Small intestine (tissue), 7 donors: ENCODE results near the gene NFATC2. TPM values are rescaled to one million over a fixed set of nuclear protein-coding genes. Genes with fewer than 3 reads are reported as not detected.

Experiments used
- DNase-seq, 2 donors: peaks; one replicate each; pipeline versions ENCODE4 v3.0.0 to v3.0.0-alpha.2; 2013
- FAIRE-seq: peaks from 2 replicates; lab custom pipeline; 2012; peaks lifted over from hg19 to GRCh38; lab: Jason Lieb, UNC
- H3K27ac ChIP-seq, 3 donors: one replicate each; pipeline ENCODE4 v1.5.1; 2013; ENCODE audit warnings: low read length in 2 of 3, mild to moderate bottlenecking in 2 of 3, control low read depth in 1 of 3, inconsistent platforms in 1 of 3, low read depth in 1 of 3, moderate library complexity in 1 of 3
- H3K27me3 ChIP-seq, 3 donors: one replicate each; pipeline ENCODE4 v1.6.1; 2013; ENCODE audit warnings: low read length in 3 of 3, inconsistent platforms in 1 of 3; ENCODE audit not compliant: control insufficient read depth in 3 of 3, insufficient read depth in 3 of 3
- H3K36me3 ChIP-seq, 3 donors: one replicate each; pipeline ENCODE4 v1.6.1; 2013; ENCODE audit warnings: low read length in 3 of 3, inconsistent platforms in 1 of 3, low read depth in 1 of 3, mild to moderate bottlenecking in 1 of 3, moderate library complexity in 1 of 3; ENCODE audit not compliant: control insufficient read depth in 3 of 3, insufficient read depth in 2 of 3
- H3K4me1 ChIP-seq, 3 donors: one replicate each; pipeline ENCODE4 v1.6.1; 2013; ENCODE audit warnings: low read length in 2 of 3, inconsistent platforms in 1 of 3, low read depth in 1 of 3, mild to moderate bottlenecking in 1 of 3, moderate library complexity in 1 of 3; ENCODE audit not compliant: control insufficient read depth in 3 of 3, insufficient read depth in 2 of 3
- H3K4me3 ChIP-seq, 3 donors: one replicate each; pipeline ENCODE4 v1.5.1; 2013; ENCODE audit warnings: low read length in 3 of 3, control low read depth in 1 of 3, inconsistent platforms in 1 of 3, low read depth in 1 of 3, mild to moderate bottlenecking in 1 of 3, moderate library complexity in 1 of 3
- H3K9me3 ChIP-seq, 2 donors: one replicate each; pipeline ENCODE4 v1.6.1; 2013; ENCODE audit warnings: low read depth in 1 of 2, low read length in 1 of 2; ENCODE audit not compliant: control insufficient read depth in 2 of 2, insufficient read depth in 1 of 2
- WGBS, 3 donors: extraction: QIAGEN DNeasy Blood & Tissue Kit; methylation state at CpG; one replicate each; pipeline ENCODE4 v1.1.7; 2013; 5-methylcytosine and 5-hydroxymethylcytosine counted together
- polyA plus RNA-seq, 4 donors: library from polyadenylated mRNA; stranded (reverse) in 3 of 4; unstranded in 1 of 4; fragments of 200-250 nt in 3 of 4; fragments of 120-200 nt in 1 of 4; gene quantifications; one replicate each; pipeline versions ENCODE4 v1.2.1 to v1.2.3, GENCODE V29; 2013
- donor health status: healthy with polysubstance abuse.
- donor health status: control.
- donor health status: control.
- donor health status: Bipolar disorder and iron deficiency.
- donor health status: healthy.

NFATC2 gene
- polyA plus RNA-seq, 4 donors = 3.1 to 19.4 (median 6.2) TPM

GRCh38 chr20:51354769-51355319, 187.7 kb downstream of the NFATC2 start:
- FAIRE-seq (no peak), DNase-seq (peak in 1 of 2 donors; percentile 10)
- H3K36me3 ChIP-seq = no peaks in the 10 kb centered on the region
- H3K4me3 ChIP-seq = no peak overlapping the region
- H3K27me3 ChIP-seq = no peaks in the 10 kb centered on the region
- H3K4me1 ChIP-seq = no peaks in the 10 kb centered on the region
- 61 to 69% (median 62%) methylated on average over 7 of the region's 7 CpGs for WGBS, 3 donors
- no peaks in the 10 kb centered on the region for H3K9me3 ChIP-seq
- no peak overlapping the region for H3K27ac ChIP-seq

- H3K36me3 ChIP-seq = no peaks in the 10 kb centered on the region
- no peaks in the 10 kb centered on the region for H3K9me3 ChIP-seq
- 81 to 90% (median 86%) methylated on average over 17 of the region's 17 CpGs for WGBS, 3 donors
- H3K27ac ChIP-seq = no peak overlapping the region
- no peak overlapping the region for H3K4me3 ChIP-seq
- FAIRE-seq = no peak
- DNase-seq = no peak
- H3K4me1 ChIP-seq = no peaks in the 10 kb centered on the region
- no peaks in the 10 kb centered on the region for H3K27me3 ChIP-seq
These were observed 188.2 kb downstream of the NFATC2 start for GRCh38 chr20:51354191-51354768.

GRCh38 chr20:51353491-51353890, 189.0 kb downstream of the NFATC2 start:
- H3K27ac ChIP-seq = no peak overlapping the region
- H3K4me1 ChIP-seq = no peaks in the 10 kb centered on the region
- H3K4me3 ChIP-seq = no peak overlapping the region
- FAIRE-seq (no peak), DNase-seq (no peak)
- WGBS, 3 donors = 34 to 52% (median 47%) methylated on average over 4 of the region's 4 CpGs
- H3K36me3 ChIP-seq = no peaks in the 10 kb centered on the region
- no peaks in the 10 kb centered on the region for H3K27me3 ChIP-seq
- H3K9me3 ChIP-seq = no peaks in the 10 kb centered on the region

GRCh38 chr20:51352791-51353190, 189.7 kb downstream of the NFATC2 start:
- no peaks in the 10 kb centered on the region for H3K9me3 ChIP-seq
- FAIRE-seq (no peak), DNase-seq (peak; percentile 55 to 58)
- no peaks in the 10 kb centered on the region for H3K27me3 ChIP-seq
- H3K4me1 ChIP-seq = no peaks in the 10 kb centered on the region
- no peaks in the 10 kb centered on the region for H3K36me3 ChIP-seq
- 32 to 70% (median 46%) methylated on average over 11 of the region's 11 CpGs for WGBS, 3 donors
- no peak overlapping the region for H3K4me3 ChIP-seq
- H3K27ac ChIP-seq = no peak overlapping the region

GRCh38 chr20:51350941-51351631, 191.4 kb downstream of the NFATC2 start:
- Histone ChIP-seq H3K27ac (no peak overlapping the region), H3K36me3 (no peaks in the 10 kb centered on the region), H3K9me3 (no peaks in the 10 kb centered on the region), H3K4me1 (no peaks in the 10 kb centered on the region), H3K27me3 (no peaks in the 10 kb centered on the region), H3K4me3 (no peak overlapping the region)
- DNase-seq = no peak
- 74 to 78% (median 77%) methylated on average over 6 of the region's 6 CpGs for WGBS, 3 donors
- FAIRE-seq = no peak

- DNase-seq = no peak
- Histone ChIP-seq H3K27ac (no peak overlapping the region), H3K36me3 (no peaks in the 10 kb centered on the region), H3K4me3 (no peak overlapping the region), H3K27me3 (no peaks in the 10 kb centered on the region), H3K9me3 (peaks cover 0 to 4% of the 10 kb centered on the region in 2 donors), H3K4me1 (no peaks in the 10 kb centered on the region)
- no peak for FAIRE-seq
- 80 to 92% (median 91%) methylated on average over 4 of the region's 4 CpGs for WGBS, 3 donors
These were observed 193.6 kb downstream of the NFATC2 start for GRCh38 chr20:51348876-51349275.

GRCh38 chr20:51347831-51348230, 194.7 kb downstream of the NFATC2 start:
- H3K27me3 ChIP-seq = no peaks in the 10 kb centered on the region
- DNase-seq = no peak
- H3K4me3 ChIP-seq = no peak overlapping the region
- no peak for FAIRE-seq
- H3K4me1 ChIP-seq = no peaks in the 10 kb centered on the region
- 59 to 95% (median 89%) methylated on average over 1 of the region's 1 CpG for WGBS, 3 donors
- no peaks in the 10 kb centered on the region for H3K36me3 ChIP-seq
- no peak overlapping the region for H3K27ac ChIP-seq
- H3K9me3 ChIP-seq = peaks cover 0 to 10% of the 10 kb centered on the region in 2 donors

- H3K9me3 ChIP-seq = peaks cover 0 to 10% of the 10 kb centered on the region in 2 donors
- no peak overlapping the region for H3K27ac ChIP-seq
- H3K4me3 ChIP-seq = no peak overlapping the region
- DNase-seq = no peak
- no peaks in the 10 kb centered on the region for H3K36me3 ChIP-seq
- no peaks in the 10 kb centered on the region for H3K4me1 ChIP-seq
- 74 to 86% (median 78%) methylated on average over 8 of the region's 8 CpGs for WGBS, 3 donors
- FAIRE-seq = no peak
- no peaks in the 10 kb centered on the region for H3K27me3 ChIP-seq
These were observed 195.6 kb downstream of the NFATC2 start for GRCh38 chr20:51346686-51347485.
